ENCODE results near the gene NECAP2.

DNA sequence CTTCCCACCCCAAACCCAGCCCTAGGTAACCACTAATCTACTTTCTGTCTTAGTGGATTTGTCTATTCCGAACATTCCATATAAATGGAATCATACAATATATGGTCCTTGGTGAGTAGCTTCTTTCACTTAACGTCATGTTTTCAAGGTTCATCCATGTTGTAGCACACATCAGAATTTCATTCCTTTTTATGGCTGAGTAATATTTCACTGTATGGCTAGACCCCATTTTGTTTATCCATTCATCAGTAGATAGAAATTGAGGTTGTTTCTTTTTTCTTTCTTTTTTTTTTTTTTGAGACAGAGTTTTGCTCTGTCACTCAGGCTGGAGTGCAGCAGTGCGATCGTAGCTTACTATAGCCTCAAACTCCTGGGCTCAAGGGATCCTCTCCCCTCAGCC, 6.5 kb upstream of the NECAP2 start:
- TF ChIP-seq, protein P1, sequence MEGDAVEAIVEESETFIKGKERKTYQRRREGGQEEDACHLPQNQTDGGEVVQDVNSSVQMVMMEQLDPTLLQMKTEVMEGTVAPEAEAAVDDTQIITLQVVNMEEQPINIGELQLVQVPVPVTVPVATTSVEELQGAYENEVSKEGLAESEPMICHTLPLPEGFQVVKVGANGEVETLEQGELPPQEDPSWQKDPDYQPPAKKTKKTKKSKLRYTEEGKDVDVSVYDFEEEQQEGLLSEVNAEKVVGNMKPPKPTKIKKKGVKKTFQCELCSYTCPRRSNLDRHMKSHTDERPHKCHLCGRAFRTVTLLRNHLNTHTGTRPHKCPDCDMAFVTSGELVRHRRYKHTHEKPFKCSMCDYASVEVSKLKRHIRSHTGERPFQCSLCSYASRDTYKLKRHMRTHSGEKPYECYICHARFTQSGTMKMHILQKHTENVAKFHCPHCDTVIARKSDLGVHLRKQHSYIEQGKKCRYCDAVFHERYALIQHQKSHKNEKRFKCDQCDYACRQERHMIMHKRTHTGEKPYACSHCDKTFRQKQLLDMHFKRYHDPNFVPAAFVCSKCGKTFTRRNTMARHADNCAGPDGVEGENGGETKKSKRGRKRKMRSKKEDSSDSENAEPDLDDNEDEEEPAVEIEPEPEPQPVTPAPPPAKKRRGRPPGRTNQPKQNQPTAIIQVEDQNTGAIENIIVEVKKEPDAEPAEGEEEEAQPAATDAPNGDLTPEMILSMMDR (IDR thresholded peaks at IDR 0.05), result no peak
- no peak for TF ChIP-seq POLR2A (IDR thresholded peaks at IDR 0.05)
